GM23338 (cell line): Measurements from ENCODE around the gene CFAP65. TPM values are rescaled to one million over a fixed set of nuclear protein-coding genes. Genes with fewer than 3 reads are reported as not detected.

Source experiments
- ATAC-seq: fragments of 200-7000 bp; cut with Tn5 transposase; 3 replicates; pipeline ENCODE4 v1.9.1; 2020
- DNase-seq: peaks from one replicate; pipeline ENCODE4 v3.0.0-alpha.2; 2015; ENCODE audit warnings: low spot score
- H2AFZ ChIP-seq: fragments of 200-600 bp; sonication (generic); 2 replicates; pipeline ENCODE4 v1.8.0; 2016; ENCODE audit warnings: antibody characterized with exemption, mild to moderate bottlenecking, moderate library complexity
- H3F3A ChIP-seq: fragments of 200-600 bp; sonication (generic); replicated peaks from 2 replicates; pipeline ENCODE4 v1.8.0; 2017; ENCODE audit warnings: antibody characterized with exemption, mixed run types, low read depth
- H3K27ac ChIP-seq: fragments of 200-600 bp; sonication (generic); 2 replicates; pipeline ENCODE4 v1.6.1; 2016; ENCODE audit warnings: low read depth
- H3K27me3 ChIP-seq: fragments of 200-600 bp; sonication (generic); 2 replicates; pipeline ENCODE4 v1.8.0; 2016; ENCODE audit warnings: mild to moderate bottlenecking, mixed run types, moderate library complexity; ENCODE audit not compliant: insufficient read depth
- H3K36me3 ChIP-seq: fragments of 200-600 bp; sonication (generic); 2 replicates; pipeline ENCODE4 v1.8.0; 2016; ENCODE audit warnings: mild to moderate bottlenecking; ENCODE audit not compliant: insufficient read depth
- H3K4me1 ChIP-seq: fragments of 200-600 bp; sonication (generic); 2 replicates; pipeline ENCODE4 v1.8.0; 2016; ENCODE audit warnings: mild to moderate bottlenecking, moderate library complexity; ENCODE audit not compliant: insufficient read depth
- H3K4me2 ChIP-seq: fragments of 200-600 bp; sonication (generic); 2 replicates; pipeline ENCODE4 v1.7.1; 2017; ENCODE audit warnings: mixed run types
- H3K4me3 ChIP-seq: fragments of 200-600 bp; sonication (generic); 2 replicates; pipeline ENCODE4 v1.6.1; 2016; ENCODE audit warnings: mixed run types
- H3K79me2 ChIP-seq: fragments of 200-600 bp; sonication (generic); replicated peaks from 2 replicates; pipeline ENCODE4 v1.8.0; 2017; ENCODE audit warnings: mild to moderate bottlenecking; ENCODE audit not compliant: insufficient read depth
- H3K9me2 ChIP-seq: fragments of 200-600 bp; sonication (generic); 2 replicates; pipeline ENCODE4 v1.8.0; 2017; ENCODE audit not compliant: insufficient read depth
- H4K20me1 ChIP-seq: fragments of 200-600 bp; sonication (generic); replicated peaks from 2 replicates; pipeline ENCODE4 v1.8.0; 2017; ENCODE audit warnings: mild to moderate bottlenecking; ENCODE audit not compliant: insufficient read depth
- H3K27ac Mint-ChIP-seq: 2 replicates; pipeline ENCODE4 v1.8.0; 2020; ENCODE audit warnings: inconsistent platforms, mild to moderate bottlenecking, moderate library complexity, mixed read lengths
- H3K27me3 Mint-ChIP-seq: 3 replicates; pipeline ENCODE4 v1.8.0; 2022; ENCODE audit warnings: low read depth, mild to moderate bottlenecking, moderate library complexity, mixed read lengths, inconsistent platforms; ENCODE audit not compliant: insufficient read depth, poor library complexity
- H3K36me3 Mint-ChIP-seq: 3 replicates; pipeline ENCODE4 v1.8.0; 2021; ENCODE audit warnings: low read depth, mild to moderate bottlenecking, inconsistent platforms, moderate library complexity, mixed read lengths
- H3K4me1 Mint-ChIP-seq: 3 replicates; pipeline ENCODE4 v1.8.0; 2020; ENCODE audit warnings: mild to moderate bottlenecking, inconsistent platforms, mixed read lengths
- H3K4me3 Mint-ChIP-seq: 3 replicates; pipeline ENCODE4 v1.8.0; 2021; ENCODE audit warnings: moderate library complexity, mild to moderate bottlenecking, inconsistent platforms, mixed read lengths
- H3K9me3 Mint-ChIP-seq: 3 replicates; pipeline ENCODE4 v1.8.0; 2020; ENCODE audit warnings: moderate library complexity, mild to moderate bottlenecking, inconsistent platforms, mixed read lengths
- CREB1 ChIP-seq: fragments of 250-450 bp; sonication (Bioruptor Pico); IDR thresholded peaks from 2 replicates; pipeline ENCODE4 v1.5.0; 2020; ENCODE audit warnings: low read depth, mild to moderate bottlenecking, moderate library complexity
- CTCF ChIP-seq, 2 experiments: fragments of 200-600 bp in 1 of 2; sonication (generic) in 1 of 2; conservative IDR thresholded peaks; 2 replicates each; pipeline versions ENCODE4 v1.5.1 to v1.6.1; 2016 to 2017; ENCODE audit warnings: antibody characterized with exemption in 2 of 2, low read depth in 2 of 2, mild to moderate bottlenecking in 2 of 2, moderate library complexity in 1 of 2
- ETS1 ChIP-seq: IDR thresholded peaks from 2 replicates; pipeline ENCODE4 v1.6.1; 2016; ENCODE audit warnings: antibody characterized with exemption
- EZH2phosphoT487 ChIP-seq: fragments of 200-600 bp; sonication (generic); IDR thresholded peaks from one replicate; pipeline ENCODE4 v1.8.1; 2018; ENCODE audit warnings: antibody characterized with exemption; ENCODE audit not compliant: unreplicated experiment
- JUNB ChIP-seq: IDR thresholded peaks from one replicate; pipeline ENCODE4 v1.6.1; 2016; ENCODE audit warnings: antibody characterized with exemption; ENCODE audit not compliant: unreplicated experiment
- STAT1 ChIP-seq: IDR thresholded peaks from one replicate; pipeline ENCODE4 v1.6.1; 2016; ENCODE audit warnings: antibody characterized with exemption; ENCODE audit not compliant: unreplicated experiment
- ZNF114 ChIP-seq: fragments of 250-450 bp; sonication (Bioruptor Pico); IDR thresholded peaks from 2 replicates; pipeline ENCODE4 v1.5.0; 2020; ENCODE audit warnings: mild to moderate bottlenecking, moderate library complexity
- ZNF462 ChIP-seq: fragments of 250-450 bp; sonication (Bioruptor Pico); IDR thresholded peaks from 2 replicates; pipeline ENCODE4 v1.5.0; 2020; ENCODE audit warnings: mild to moderate bottlenecking, moderate library complexity
- polyA plus RNA-seq: library from polyadenylated mRNA; unstranded; fragments of >200 nt; fragmentation: Nextera tagmentation; extraction: Ambion mirVana; gene quantifications from 2 replicates; pipeline ENCODE4 v1.2.1, GENCODE V29; 2016
- total RNA-seq: library from RNA; depleted of rRNA; stranded (reverse); fragments of >200 nt; shearing (Covaris generic); gene quantifications from 2 replicates; pipeline ENCODE4 v1.2.3, GENCODE V29; 2014

Gene CFAP65
- total and polyA plus RNA-seq, 2 experiments from 2014 or later: 0.38 to 0.74 TPM

- H3F3A ChIP-seq: no peaks in the 10 kb centered on the region
- H3K79me2 ChIP-seq: no peaks in the 10 kb centered on the region
- Mint-ChIP-seq H3K36me3 (no peaks in the 10 kb centered on the region; the same call in 2 of the 3 replicates), H3K27me3 (peaks cover 70% of the 10 kb centered on the region), H3K4me3 (no peak overlapping the region; the same call in 2 of the 3 replicates), H3K9me3 (no peaks in the 10 kb centered on the region), H3K4me1 (peaks cover 10% of the 10 kb centered on the region), H3K27ac (no peak overlapping the region)
- TF ChIP-seq ETS1: no peak
- no peak for TF ChIP-seq EZH2phosphoT487
- H3K4me2 ChIP-seq: no peak overlapping the region
- H3K9me2 ChIP-seq: no peaks in the 10 kb centered on the region
- peaks cover 17% of the 10 kb centered on the region; the same call in 1 of the 2 replicates for H3K4me1 ChIP-seq
- H3K36me3 ChIP-seq: no peaks in the 10 kb centered on the region
- H3K27ac ChIP-seq: no peak overlapping the region
- ATAC-seq (no peak), DNase-seq (no peak)
- no peak overlapping the region for H3K4me3 ChIP-seq
- no peak overlapping the region for H2AFZ ChIP-seq
- H3K27me3 ChIP-seq: peaks cover 73% of the 10 kb centered on the region
- peaks cover 5% of the 10 kb centered on the region for H4K20me1 ChIP-seq
Measured at GRCh38 chr2:219056176-219056895, 15.0 kb upstream of the CFAP65 start.

- peaks cover 63% of the 10 kb centered on the region for H3K27me3 ChIP-seq
Measured at GRCh38 chr2:219054956-219055903, 13.9 kb upstream of the CFAP65 start.

More at GRCh38 chr2:219054956-219055903, 13.9 kb upstream of the CFAP65 start:
- Histone ChIP-seq H3K36me3 (no peaks in the 10 kb centered on the region), H2AFZ (no peak overlapping the region), H3K4me3 (no peak overlapping the region), H3K9me2 (no peaks in the 10 kb centered on the region), H3K4me1 (peaks cover 15% of the 10 kb centered on the region; the same call in 1 of the 2 replicates), H3F3A (no peaks in the 10 kb centered on the region), H4K20me1 (peaks cover 4% of the 10 kb centered on the region; the same call in 1 of the 2 replicates), H3K4me2 (no peak overlapping the region), H3K79me2 (no peaks in the 10 kb centered on the region), H3K27ac (no peak overlapping the region)
- H3K36me3 Mint-ChIP-seq: no peaks in the 10 kb centered on the region; the same call in 2 of the 3 replicates
- no peak overlapping the region for H3K27ac Mint-ChIP-seq
- ATAC-seq (no peak), DNase-seq (no peak)
- no peak for TF ChIP-seq JUNB
- no peak for TF ChIP-seq STAT1
- TF ChIP-seq CREB1 (CRISPR knock-in tag): no peak
- no peak for TF ChIP-seq ZNF114
- no peak for TF ChIP-seq EZH2phosphoT487
- TF ChIP-seq ZNF462 (CRISPR knock-in tag): no peak
- no peak for TF ChIP-seq CTCF (conservative IDR thresholded peaks at IDR 0.05; ENCODE audit: low read depth in 2 of 2)
- no peak overlapping the region for H3K4me3 Mint-ChIP-seq
- no peaks in the 10 kb centered on the region for H3K9me3 Mint-ChIP-seq
- H3K27me3 Mint-ChIP-seq: peaks cover 64% of the 10 kb centered on the region
- H3K4me1 Mint-ChIP-seq: peaks cover 9% of the 10 kb centered on the region; the same call in 2 of the 3 replicates
